HG03135 (cell line): ENCODE measurements around the gene CCDC200.
"Not testable (repeated sequence)": the region's sequence is repeated elsewhere in the genome, so short reads cannot be mapped to it uniquely, and the experiment has no call there.

Experiments
- ATAC-seq: cut with Tn5 transposase; IDR thresholded peaks from one replicate; pipeline ENCODE4 v1.9.1; 2021; ENCODE audit warnings: mild to moderate bottlenecking, moderate library complexity; ENCODE audit not compliant: unreplicated experiment

The CCDC200 gene

GRCh38 chr17:43228020-43228782 lies at the start of gene CCDC200:
Gene CCDC200 (minus strand): TSS chr17:43228623. CDS start chr17:43228554, 69 bp downstream.
- not testable (repeated sequence) for ATAC-seq

- not testable (repeated sequence) for ATAC-seq
Observed at GRCh38 chr17:43272914-43273313, 44.5 kb upstream of the CCDC200 start.

DNA sequence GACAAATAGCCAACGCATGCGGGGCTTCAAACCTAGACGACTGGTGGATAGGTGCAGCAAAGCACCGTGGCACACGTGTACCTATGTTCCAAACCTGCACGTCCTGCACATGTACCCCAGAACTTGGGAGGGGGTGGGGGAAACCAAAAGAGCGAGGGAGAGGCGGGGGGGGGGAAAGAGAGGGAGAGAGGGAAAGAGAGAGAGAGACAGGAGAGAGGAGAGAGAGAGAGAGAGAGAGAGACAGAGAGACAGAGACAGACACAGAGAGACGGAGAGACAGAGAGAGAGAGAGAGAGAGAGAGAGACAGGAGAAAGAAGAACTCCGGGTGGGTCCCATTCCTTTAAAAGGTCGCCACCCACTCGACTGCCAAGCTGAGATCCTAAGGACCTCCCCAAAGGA lies 44.1 kb upstream of the CCDC200 start:
- not testable (repeated sequence) for ATAC-seq

- ATAC-seq = not testable (repeated sequence)
Observed at GRCh38 chr17:43270552-43271504, 42.4 kb upstream of the CCDC200 start.

GRCh38 chr17:43246456-43246855 lies 18.0 kb upstream of the CCDC200 start:
- ATAC-seq = not testable (repeated sequence)

DNA sequence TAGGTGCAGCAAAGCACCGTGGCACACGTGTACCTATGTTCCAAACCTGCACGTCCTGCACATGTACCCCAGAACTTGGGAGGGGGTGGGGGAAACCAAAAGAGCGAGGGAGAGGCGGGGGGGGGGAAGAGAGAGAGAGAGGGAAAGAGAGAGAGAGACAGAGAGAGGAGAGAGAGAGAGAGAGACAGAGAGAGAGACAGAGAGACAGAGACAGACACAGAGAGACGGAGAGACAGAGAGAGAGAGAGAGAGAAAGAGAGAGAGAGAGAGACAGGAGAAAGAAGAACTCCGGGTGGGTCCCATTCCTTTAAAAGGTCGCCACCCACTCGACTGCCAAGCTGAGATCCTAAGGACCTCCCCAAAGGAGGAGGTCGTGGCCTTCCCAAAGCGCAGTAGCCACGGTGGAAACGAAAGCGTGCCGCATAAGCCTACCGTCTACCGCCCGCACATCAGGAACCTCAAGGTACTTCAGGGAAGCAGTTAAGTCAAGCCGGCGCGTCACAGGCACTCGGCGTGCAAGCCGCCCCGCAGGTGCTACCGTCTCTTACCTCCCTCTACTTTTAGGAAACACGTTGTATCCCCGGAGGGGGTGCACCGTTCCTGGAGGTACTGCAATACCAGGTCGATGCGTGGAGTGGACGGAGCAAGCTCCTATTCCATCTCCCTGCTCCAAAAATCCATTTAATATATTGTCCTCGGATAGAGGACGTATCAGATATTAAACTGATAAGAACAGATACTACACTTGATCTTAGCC lies 12.4 kb upstream of the CCDC200 start:
- not testable (repeated sequence) for ATAC-seq

GRCh38 chr17:43239597-43239996 lies 11.2 kb upstream of the CCDC200 start:
- ATAC-seq = not testable (repeated sequence)

- ATAC-seq = not testable (repeated sequence)
Observed at GRCh38 chr17:43233877-43234276, 5.5 kb upstream of the CCDC200 start, which contains the start of gene RNU2-1. Gene RNU2-1 (minus strand): TSS chr17:43233977.

GRCh38 chr17:43233263-43233662 lies 4.8 kb upstream of the CCDC200 start:
- not testable (repeated sequence) for ATAC-seq

- ATAC-seq = not testable (repeated sequence)
Observed at GRCh38 chr17:43232021-43232699, 3.7 kb upstream of the CCDC200 start.

DNA sequence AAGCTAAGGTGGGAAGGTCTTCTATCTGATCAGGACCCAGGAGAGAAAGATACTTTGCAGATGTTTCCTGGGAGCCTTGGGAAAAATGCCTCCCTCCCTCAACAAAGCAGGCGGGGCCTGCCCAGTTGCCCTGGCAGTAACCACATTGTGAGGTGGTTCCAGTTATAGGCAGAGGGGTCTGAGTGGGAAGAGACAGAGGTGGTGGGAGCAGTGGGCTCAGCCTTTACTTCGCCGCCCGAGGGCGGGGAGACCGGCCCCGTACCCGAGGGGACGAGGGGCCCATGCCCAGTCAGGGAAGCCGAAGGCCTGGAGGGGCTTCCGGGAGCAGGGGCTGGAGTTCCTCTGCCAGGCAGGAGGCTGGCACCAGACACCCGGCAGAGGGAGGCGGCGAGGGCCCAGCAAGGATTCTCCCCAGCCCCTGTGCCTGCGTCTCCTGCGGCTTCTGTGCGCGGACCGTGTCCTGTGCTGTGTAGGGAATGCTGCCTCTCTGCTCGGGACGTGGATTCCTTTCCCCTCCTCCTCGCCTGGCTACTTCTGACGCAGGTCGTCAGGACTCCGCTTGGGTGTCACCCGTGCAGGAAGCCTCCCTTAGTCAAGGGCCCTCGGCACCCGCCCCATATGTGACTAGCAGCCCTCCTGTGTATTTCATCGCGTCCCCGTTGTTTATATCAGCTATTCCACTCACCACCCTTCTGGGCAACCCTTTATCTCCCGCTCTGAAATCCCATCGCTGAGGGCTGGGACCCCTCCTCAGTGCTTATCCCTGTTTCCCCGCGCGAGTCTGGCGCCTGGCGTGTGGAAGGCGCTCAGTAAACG lies 3.0 kb upstream of the CCDC200 start:
- not testable (repeated sequence) for ATAC-seq

DNA sequence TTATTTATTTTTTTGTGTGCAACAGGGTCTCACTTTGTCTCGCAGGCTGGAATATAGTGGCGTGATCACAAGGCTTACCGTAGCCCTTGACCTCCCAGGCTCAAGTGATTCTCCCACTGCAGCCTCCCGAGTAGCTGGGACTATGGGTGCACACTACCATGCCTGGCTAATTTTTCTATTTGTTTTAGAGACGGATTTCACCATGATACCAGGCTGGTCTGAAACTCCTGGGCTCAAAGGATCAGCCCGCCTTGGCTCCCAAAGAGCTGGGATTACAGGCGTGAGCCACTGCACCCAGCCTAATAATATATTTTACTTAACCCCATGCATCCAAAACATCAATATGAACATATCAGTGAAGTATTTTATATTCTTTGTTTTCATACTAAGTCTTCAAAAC lies 2.0 kb downstream of the CCDC200 start:
- ATAC-seq = no peak

DNA sequence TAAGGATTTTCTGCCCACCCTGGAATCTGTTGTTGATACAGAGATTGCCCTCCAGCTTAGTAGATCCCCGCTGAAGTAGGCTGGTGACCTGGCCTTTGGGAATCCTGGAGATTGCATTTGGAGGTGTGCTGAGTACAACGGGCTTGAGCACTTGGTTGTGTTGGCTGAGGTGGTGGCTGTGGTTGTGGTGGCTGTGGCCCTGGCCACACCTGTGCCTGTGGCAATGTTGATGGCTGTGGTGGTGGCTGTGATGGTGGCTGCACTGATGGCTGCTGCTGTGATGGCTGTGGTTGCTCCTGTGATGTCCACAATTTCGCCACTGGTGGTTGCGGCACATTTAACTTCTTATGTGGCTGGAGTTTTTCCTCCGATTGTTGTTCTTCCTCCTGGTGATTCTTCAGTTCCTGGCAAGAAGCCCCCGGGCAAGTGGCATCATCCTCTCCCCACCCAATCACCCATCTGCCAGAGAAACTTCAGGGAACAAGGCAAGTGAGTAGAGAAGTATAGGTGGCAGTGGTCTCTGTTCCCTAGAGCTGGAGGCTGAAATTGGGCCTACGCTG lies 4.2 kb downstream of the CCDC200 start:
- ATAC-seq = no peak

DNA sequence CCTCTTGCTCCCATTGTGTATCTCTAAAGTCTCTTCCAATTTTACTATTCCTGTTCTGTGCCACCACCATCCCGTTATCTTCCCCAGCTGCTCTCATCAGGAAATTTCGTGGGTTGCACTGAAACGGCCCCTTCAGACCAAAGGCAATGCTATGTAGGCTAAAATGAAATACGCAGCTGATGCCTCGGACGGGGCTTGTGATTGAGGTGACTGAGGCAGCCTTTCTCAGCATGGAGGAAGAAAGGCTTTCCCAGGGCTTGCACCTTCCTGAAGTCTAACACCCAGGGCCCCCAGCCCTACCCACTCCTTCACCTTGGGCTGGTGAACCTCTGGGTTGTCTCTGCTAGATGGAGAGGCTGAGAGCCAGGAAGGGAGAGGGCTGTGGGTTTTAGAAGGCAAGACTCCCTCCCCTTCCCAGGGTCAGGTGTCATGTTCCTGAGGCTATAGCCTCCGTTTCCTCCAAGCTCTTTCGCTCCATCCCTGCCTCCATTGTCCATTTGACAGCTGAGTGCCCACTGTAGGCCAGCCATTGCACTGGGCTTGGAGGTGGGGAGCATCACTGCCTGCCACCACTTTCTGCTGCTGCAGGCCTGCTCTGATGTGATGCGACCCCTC lies 7.8 kb downstream of the CCDC200 start:
- ATAC-seq = no peak

GRCh38 chr17:43219746-43220380 lies 8.6 kb downstream of the CCDC200 start:
- ATAC-seq = no peak

GRCh38 chr17:43219001-43219400 lies 9.4 kb downstream of the CCDC200 start:
- no peak for ATAC-seq

DNA sequence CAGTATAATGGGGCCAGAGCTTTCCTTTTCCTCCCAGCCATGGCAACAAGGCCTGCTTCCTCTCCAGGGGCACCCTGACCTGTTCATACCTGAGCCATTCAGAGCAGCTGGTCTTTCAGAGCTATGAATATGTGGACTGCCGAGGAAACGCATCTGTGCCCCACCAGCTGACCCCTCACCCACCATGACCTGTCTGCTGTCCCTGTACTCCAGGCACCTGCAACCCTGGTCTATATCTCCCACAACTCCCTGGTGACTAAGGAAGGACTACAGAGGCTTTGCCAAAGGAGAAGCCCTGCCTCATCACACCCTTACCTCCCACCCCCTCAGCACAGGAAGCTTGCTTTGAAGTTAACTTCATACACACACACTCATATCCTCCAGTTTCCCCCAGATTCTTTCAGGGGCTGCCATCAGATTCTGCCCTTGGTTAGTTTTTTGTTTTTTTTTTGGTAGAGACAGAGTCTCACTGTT lies 10.8 kb downstream of the CCDC200 start:
- no peak for ATAC-seq
